HT-29 (cell line): Measurements from ENCODE around the gene GTF3C4. TPM values are rescaled to one million over a fixed set of nuclear protein-coding genes. Genes with fewer than 3 reads are reported as not detected.

ENCODE experiments used
- DNase-seq: peaks from one replicate; pipeline ENCODE4 v3.0.0-alpha.2; 2015; ENCODE audit warnings: low spot score
- total RNA-seq: library from RNA; depleted of rRNA; stranded (reverse); fragments of >200 nt; shearing (Covaris generic); gene quantifications from 2 replicates; pipeline ENCODE4 v1.2.3, GENCODE V29; 2014; rRNA removed

GTF3C4 gene, protein sequence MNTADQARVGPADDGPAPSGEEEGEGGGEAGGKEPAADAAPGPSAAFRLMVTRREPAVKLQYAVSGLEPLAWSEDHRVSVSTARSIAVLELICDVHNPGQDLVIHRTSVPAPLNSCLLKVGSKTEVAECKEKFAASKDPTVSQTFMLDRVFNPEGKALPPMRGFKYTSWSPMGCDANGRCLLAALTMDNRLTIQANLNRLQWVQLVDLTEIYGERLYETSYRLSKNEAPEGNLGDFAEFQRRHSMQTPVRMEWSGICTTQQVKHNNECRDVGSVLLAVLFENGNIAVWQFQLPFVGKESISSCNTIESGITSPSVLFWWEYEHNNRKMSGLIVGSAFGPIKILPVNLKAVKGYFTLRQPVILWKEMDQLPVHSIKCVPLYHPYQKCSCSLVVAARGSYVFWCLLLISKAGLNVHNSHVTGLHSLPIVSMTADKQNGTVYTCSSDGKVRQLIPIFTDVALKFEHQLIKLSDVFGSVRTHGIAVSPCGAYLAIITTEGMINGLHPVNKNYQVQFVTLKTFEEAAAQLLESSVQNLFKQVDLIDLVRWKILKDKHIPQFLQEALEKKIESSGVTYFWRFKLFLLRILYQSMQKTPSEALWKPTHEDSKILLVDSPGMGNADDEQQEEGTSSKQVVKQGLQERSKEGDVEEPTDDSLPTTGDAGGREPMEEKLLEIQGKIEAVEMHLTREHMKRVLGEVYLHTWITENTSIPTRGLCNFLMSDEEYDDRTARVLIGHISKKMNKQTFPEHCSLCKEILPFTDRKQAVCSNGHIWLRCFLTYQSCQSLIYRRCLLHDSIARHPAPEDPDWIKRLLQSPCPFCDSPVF
- total RNA-seq: 24.5 and 26.3 TPM in 2 replicates

DNA sequence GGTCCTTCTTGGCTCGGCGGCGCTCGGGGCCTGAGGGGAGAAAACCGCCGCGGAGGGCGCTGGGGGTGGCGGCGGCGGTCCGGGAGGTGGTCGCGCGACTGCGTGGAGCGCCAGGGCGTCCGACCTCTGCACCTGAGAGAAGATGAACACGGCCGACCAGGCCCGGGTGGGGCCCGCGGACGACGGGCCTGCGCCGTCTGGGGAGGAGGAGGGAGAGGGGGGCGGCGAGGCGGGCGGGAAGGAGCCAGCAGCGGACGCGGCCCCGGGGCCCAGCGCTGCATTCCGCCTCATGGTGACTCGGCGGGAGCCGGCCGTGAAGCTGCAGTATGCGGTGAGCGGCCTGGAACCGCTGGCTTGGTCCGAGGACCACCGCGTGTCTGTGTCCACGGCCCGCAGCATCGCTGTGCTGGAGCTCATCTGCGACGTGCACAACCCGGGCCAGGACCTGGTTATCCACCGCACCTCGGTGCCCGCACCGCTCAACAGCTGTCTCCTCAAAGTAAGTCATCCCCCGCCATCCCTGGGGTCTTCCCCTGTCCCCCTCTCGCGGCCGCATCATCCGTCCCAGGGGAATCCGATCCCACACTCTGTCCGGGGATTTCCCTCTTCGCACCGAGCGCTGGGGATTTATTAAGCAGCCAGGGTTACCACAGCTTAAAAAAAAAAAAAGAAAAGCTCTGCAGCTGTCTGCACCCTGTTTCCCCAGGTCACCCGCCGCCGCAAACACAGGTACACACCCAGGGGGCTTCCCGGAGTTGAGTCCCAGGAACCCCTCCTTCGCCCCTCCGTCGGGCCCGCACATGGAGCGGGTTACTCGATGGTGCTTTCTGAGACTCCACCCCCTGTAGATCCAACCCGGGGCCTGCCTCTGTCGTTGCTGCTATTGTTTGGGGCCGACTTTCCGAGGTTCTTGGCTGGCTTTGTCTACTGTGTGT is at the start of gene GTF3C4:
Gene GTF3C4 (plus strand): TSS at position 8 of the 935 bp plus-strand sequence. CDS start 135 bp downstream, at position 143.
- peak; percentile 45 for DNase-seq

DNA sequence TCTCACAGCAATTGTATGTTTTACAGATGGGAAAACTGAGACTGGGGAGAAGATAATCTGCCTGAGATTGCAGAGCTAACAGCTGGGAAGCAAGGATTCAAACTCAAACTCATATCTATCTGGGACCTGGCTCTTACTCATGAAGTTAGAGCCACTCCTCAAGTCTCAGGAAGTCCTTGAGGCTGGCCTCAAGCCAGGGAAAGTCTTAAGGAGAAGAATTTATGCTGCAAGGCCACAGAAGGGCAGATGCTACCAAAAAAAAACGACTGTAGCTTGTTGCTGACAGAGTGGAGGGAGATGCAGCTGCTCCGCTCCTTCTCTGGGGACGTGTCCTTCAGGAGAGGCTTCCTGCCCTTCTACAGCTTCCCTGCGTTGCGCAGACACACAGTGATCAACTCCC is 48.1 kb upstream of the GTF3C4 start:
- DNase-seq: no peak

DNA sequence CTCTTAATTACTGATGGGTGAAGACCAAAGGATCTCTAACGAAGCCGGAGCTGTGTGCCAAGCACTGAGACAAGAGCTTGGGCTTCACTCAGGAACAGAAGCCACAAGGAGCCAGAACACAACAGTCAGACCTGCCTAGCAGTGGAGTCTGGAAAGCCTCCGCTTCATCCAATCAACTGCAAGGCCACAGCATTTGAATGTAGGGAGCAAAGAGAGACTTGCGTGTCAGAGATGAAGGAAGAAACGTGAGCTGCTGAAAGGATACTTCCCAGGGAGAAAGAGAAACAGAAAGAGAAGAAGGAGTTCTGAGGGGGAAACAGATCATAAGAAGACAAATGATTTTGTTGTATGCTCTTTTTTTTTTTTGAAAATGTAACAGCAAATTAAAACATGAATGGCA is 44.0 kb upstream of the GTF3C4 start:
- DNase-seq: no peak

DNA sequence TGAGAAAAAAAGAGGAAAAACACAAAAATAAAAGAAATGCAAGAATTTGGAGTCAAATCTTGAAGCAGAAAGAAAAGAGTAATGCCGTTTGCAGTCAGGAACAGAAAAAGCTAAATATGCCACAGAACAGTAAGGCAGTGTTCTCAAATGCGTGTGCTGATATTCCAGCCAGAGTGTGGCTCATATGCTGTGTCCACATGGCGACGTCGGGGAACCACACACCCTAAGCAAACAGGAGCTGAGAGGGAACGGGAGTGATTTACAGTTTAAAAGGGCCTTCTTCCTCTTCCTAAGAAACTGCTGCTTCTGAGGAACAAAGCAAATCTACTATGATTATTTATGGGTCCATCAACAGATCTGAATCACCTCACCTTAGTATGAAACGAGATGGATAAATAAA is 43.2 kb upstream of the GTF3C4 start:
- DNase-seq: no peak

DNA sequence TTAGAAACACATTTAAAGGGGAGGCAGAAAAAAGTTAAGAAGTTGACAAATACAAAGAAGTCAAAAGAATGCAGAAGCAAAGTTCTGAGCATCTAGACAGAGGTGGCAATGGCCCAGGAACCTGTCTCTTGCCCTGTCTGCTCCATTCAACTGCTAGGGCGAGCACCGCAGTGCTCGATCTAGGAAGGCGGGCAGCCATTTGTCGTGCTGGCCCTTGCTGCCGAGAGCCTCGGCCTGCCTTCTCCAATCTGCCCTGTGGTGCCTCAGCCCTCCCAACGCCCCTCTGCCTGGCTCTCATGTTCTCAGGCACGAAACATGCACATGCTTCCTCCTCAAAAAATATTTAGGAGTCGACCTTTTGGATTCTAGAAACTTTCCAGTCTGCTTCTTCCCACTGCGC is 42.7 kb upstream of the GTF3C4 start:
- no peak for DNase-seq

DNA sequence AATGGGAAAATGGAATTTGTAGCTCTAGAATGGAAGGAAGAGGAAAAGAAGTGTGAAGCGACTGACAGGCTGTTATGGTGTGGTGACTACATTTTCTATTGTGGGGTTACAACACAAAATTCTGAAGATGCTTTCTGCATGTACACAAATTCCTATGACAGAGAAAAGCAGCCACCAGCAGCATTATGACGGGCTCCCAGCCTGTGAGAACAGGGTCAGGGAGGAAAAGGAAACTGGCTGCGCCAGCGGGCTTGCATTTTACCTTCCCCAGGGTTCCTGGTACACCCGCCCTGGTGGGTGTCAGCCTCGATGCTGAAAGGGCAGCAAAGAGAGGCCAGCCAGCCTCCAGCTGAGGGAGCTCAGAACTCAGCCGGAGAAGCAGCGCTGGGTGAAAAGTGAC is 41.5 kb upstream of the GTF3C4 start:
- DNase-seq: no peak

DNA sequence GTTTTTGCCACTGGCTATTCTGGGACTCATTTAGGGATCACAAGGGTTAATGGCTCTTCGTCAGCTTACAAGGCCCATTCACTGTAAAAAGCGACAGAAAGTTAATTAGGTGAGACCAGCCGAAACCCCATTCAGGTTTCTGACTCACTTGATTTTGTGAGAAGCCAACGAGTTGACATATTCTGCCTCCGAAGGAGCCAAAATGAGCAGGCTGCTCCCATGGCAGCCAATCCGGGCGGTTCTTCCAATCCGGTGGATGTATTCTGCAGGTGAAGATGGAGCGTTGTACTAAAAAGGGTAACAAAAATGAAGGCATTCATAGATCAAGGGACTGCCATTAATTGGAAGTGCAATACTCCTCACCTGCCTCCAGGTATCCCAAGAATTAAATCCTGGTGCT is 40.1 kb upstream of the GTF3C4 start:
- no peak for DNase-seq

DNA sequence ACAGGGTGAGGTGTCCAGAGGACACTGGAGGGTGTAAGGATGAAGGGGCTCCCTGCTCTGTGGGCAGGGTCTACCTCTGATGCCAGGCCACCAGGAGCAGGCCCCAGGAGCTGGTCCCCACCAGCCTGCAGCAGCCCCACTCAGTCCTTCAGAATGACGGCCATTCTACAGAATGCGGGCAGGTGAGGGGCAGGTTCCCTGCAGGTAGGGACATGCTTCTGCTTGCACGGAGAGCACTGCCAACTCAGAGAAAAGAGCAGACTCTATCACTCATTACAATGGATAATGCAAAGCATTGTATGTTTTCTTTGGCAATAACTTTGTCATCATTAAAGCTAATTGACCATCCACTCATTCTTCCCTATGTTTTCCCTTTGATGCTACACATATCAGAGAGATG is 39.5 kb upstream of the GTF3C4 start:
- DNase-seq: no peak

DNA sequence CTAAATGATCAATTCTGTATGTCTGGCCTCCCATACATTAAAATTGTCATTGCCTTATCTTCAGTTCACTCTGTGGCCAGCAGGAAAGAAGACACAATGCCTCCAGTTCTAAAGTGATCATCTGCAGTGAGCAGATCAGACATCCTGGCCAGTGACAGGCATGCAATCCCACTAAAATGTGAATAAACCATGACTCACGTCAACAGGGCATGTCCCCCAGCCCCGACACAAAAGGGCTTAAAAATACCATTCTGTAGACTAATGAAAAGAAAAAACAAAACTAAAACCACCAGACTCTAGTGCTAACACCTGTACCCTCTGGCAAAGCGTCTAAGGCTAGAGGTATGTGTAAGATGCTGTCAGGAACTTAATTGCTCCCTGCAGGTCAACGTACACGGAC is 39.0 kb upstream of the GTF3C4 start:
- DNase-seq: no peak

DNA sequence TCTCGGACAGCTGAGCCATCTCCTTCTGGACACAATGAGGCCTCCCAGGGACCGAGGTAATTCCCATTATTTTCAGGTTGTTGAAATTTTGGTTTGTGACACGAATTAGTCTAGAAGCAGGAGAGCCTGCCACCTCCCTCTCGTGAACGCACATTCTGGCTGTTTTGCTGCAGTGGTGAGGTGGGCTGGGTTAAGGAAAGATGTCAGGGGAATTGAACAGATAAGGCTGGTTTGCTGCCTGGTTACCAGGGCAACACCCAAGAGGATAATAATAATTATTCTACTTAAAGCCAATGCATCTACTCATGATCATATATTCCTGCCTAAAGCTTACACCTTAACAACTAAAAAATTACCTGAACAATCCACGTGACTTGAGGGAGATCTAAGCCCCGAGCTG is 38.6 kb upstream of the GTF3C4 start:
- DNase-seq: no peak

DNA sequence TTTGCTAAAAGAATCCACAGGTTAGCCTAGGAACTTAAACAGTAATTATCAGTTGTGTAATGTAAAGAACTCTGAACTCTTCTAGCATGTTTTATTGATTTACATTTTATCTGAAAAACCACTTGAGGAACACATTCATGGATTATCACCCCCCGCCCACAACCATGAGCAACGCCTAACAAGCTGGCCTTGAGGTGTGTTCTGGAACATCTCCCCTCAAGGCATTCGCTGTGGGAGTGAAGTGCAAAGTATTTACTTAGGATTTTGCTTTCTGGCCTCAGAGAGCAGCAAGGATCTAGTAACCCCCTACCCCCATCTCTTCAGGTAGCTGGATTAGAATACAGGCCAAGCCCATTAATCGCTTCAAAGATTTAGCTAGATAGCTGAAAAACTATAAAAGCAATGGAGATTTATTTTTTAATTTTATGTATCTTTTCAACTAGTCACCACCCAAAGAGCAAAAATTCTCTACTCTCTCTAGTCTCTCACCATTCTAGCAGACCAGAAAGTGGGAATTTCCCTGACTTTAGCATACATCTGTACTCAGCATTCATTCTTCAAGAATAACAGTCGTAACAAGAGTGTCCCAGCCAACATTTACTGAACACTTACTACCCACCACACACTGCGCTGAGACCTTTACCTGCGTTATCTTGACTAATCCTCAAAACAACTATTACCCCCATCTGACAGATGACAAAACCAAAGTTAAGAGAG is 37.7 kb upstream of the GTF3C4 start:
- DNase-seq: no peak

DNA sequence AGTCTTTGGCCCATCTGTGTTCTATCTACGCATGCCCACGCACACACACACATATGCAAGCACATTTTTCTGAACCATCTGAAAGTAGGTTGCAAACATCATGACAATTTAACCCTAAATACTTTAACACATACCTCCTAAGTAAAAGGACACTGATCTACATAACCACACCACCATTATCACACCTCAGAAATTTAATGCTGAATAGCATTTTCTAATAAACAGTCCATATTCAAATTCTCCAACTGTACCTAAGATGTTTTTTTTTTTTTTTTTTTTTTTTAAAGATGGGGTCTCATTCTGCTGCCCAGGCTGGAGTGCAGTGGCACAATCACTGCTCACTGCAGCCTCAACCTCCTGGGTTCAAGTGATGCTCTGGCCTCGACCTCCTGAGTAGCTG is 35.9 kb upstream of the GTF3C4 start:
- DNase-seq: no peak

DNA sequence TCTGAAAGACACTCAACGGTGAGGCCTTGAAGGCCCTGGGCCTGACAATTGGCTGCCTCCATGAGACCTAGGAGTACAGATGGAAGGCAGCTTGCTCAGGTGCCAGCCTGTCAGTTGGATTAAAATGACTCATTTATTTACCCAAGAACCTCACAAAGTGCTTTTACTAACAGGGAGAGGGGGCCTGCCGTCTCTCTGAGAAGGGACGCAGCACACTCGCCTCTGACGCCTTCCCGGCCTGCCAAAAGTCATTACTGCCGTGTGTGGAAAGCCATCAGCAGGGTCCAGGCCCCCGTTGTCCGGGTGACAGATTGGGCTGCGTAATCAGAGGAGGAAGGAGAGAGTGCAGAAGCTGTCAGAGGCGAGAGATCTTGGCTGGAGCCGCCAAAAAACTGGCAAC is 32.9 kb upstream of the GTF3C4 start:
- no peak for DNase-seq

DNA sequence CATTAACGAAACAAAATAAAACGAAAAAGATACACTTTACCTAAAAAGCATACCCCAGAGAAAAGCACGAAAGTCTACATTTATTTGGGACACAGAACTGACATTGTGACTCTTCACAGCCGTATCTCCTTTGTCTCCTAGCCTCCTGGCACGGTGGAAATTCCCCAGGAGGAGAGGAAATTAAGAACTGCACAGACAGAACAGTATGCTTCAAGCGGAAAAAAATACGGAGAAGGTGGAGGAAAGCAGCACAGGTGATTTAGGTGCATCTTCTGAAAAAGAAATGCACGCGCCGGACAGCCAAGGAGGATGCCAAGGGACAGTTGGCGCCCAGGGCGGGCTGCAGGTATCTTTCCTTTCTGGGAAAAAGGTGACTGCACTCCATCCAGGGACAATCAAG is 32.5 kb upstream of the GTF3C4 start:
- no peak for DNase-seq

DNA sequence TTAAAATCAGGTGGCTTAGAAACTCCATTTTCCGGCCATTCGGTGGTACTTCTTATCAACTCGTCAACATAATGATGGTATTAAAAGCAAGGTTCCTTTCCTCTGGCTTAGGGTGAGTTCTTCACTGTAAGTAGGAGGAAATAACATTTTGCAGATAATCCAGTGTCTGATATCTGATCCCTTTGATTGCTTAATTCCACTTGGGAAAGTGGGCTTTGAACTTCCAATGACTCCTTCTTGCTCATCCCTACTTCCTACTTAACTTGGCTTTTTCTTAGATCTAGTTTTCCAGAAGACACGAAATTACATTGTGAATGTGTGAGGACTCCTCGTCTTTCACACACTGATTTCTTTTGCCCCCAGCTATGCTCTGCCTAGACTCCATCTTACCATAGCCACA is 32.0 kb upstream of the GTF3C4 start:
- DNase-seq: no peak

DNA sequence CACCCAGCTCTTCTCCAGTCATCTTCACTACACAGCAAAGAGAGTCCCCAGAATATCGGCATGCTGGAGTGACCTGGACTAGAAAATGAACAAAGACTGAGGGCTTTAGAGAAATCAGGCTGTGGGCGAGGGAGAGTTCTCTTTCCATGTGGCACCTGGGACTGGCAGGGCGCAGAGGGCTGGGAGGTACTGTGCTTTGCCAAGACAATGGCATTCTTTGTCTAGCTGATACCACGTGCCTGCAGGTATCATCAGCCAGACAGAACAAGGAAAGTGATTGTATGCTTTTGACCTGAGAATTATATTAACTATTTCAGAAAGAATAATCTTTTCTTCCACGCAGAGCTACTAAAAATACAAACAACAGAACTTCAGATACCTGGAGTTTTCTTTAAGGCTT is 30.9 kb upstream of the GTF3C4 start:
- DNase-seq: peak; percentile 65

DNA sequence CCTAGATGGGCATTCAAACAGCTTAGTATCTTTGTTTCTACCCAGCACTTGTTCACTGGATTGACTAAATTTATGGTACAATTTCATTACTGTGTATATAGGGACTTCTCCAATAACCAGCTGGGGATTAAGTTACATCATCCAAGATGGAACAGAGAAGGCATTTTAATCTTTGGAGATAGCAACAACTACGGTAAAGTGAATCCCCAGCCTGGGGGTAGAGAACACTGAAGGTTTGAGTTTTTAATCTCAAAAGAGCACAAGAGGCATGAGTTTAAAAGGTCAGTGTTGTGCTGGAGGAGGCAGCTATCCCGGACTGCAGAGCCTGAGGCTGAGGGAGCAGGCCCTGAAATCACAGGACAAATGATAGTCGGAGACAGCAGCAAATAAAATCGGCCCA is 29.0 kb upstream of the GTF3C4 start:
- no peak for DNase-seq

DNA sequence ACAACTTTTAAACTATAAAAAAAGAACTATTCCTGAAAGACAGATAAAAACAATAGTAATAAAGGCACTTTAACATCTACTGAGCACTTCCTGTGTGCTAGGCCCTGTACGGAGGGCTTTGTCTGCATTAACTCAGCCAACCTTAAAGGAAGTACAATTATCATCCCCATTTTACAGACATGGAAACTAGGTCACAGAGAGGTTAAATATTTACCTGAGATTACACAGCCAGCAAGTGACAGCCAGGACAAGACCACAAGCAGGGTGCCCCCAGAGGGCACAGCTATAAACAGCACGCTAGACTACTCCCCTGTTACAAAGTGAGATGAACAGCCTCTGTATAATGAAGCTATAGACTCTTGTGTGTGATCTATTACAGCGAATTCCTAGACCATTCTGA is 26.0 kb upstream of the GTF3C4 start:
- DNase-seq: peak; percentile 16

DNA sequence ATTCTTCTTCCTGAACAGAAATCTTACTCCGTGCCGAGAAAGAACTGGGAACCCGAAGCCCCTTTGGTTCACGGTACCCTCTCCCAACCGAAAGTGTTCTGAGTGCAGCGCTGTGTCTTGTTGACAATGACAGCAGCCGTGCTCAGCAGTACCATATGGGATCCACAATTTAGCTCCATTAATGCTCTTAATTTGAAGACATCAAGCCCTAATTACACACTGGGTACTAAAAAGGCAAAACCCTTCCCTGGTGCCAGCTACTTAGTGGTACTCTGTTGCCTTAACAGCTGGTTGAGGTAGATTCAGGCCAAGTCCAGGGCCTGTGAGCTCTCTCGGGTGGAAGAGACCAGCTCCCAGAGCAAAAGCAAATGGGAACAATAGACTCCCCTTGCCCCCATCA is 25.0 kb upstream of the GTF3C4 start:
- no peak for DNase-seq

DNA sequence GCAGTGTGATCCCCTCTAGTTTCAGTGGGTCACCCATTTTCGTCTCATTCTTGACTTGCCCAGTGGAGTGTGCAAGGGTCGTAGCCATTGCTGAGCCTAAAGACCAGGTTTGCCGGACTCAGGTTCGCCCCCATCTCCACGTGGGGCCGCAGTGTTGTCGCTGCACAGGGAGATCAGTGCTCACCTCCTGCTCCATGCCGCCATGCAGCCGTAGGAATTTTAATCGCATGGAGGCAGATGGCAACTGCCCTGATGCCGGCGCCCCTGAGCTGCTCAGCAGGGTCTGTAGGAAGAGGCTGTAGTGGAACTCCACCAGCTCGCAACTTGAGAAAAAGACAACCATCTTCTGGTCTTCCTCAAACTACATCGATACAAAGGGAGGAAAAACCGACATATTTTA is 24.6 kb upstream of the GTF3C4 start:
- DNase-seq: no peak

DNA sequence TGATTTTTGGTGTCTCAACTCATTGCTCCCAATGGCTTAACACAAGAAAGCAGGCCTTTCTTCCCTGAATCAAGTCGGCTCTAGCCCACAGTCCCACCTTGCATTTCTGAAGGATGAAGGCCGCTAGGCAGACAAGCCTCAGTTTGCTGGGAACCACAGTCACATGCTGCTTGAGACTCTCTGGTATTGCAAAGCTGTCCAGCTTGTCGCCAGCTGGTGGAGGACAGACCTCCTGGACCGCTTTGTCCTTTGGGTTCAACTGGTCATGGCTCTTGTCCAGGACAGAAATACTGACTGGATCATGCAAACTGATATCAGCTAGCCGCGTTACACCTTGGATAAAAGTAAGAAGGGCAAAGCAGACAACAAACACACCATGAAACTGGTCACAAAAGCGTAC is 23.5 kb upstream of the GTF3C4 start:
- DNase-seq: no peak
